NCI-H1436 (cell line): Measurements from ENCODE around the gene CDK5R2.

Experiments used
- DNase-seq: peaks from one replicate; lab custom pipeline; 2025; lab: John Stamatoyannopoulos, UW

CDK5R2 gene

GRCh38 chr2:219003979-219004378 lies 44.5 kb downstream of the CDK5R2 start:
- no peak for DNase-seq

DNA sequence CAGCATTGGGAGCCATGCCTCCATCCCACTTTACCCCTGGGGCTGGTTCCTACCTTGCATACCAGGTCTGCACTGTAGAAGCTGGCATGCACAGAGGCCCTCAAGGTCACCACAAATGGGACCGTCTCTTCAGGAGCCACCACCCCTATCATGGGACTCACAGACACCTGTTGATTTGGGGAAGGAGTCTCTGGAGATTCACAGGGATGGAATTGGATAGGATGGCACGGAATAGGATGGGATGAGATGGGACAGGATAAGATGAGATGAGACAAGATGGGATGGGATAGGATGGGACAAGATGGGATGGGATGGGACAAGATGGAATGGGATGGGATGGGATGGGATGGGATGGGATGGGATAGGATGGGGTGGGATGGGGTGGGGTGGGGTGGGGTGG lies 49.8 kb downstream of the CDK5R2 start:
- no peak for DNase-seq

DNA sequence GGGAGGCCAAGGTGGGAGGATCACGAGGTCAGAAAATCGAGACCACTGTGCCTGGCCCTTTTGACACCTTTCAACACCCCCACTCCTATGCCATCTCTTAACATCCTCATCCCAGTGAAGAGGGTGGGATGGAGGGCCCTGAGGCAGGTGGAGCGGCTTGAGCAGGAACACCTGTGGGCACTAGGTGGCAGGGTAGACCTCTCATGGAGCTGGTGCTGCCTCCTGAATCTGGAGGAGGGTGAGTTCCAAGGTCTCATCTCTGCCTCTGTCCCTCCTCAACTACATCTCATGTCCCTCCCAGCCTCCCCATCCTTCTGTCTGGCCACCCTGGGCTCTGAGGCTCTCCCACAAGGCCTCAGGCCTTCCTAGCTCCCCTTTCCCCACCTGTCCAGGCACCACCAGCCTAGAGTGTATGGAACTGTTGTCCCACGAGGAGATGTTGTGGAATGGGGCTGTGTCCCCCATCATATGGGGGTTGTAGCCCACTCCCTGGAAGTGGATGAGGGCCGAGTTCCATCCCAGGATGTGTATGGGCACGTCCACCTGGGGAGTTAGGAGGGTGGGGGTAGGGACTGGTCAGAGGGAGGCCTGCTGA lies 50.8 kb downstream of the CDK5R2 start:
- DNase-seq, result peak; percentile 31

GRCh38 chr2:219010873-219011272 lies 51.4 kb downstream of the CDK5R2 start:
- DNase-seq, result no peak
